ENCODE results near the gene NRTN.
"Not testable (repeated sequence)": the region's sequence is repeated elsewhere in the genome, so short reads cannot be mapped to it uniquely, and the experiment has no call there.

The NRTN gene

DNA sequence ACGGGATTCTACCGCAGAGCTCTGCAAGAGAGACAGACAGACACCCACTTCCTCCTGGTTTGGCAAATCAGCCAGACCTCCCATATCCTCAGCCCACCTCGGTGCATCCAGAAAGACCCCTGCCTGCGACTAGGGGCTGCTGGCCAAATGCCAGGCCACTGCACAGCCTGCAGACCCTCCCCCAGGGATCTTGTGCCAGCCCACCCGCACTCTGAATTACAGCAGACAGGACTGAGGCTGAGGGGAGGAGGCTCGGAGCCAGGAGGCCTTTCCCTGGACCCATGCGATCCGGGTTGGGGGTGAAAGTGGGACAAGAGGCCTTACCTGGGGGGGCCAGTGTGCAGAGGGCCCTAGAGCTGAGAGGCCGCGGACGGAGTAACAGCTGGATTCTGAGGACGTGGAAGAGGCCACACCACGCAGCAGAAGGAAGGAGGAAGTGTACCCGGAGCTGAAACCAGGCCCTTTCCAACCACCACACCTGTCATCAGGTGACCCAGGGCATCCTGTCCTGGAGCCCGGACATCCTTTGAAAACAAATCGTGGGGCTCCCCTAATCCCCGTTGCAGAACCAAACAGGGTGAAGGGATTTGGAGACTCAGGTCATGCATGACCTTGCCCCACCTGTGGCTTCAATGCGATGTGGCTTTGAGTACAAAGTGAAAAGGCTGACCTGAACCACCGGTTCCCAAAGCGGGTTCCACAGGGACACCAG is 33.6 kb downstream of the NRTN start:
- DNase-seq (ENCODE audit: low read depth in 2 of 2), result no peak

- no peak for DNase-seq (ENCODE audit: low read depth in 2 of 2)
Measured at GRCh38 chr19:5839065-5840017, 34.5 kb downstream of the NRTN start, which contains the start of gene FUT6. FUT6 (minus strand) TSS chr19:5839702; CDS start chr19:5832567, 7,135 bp downstream.

- not testable (repeated sequence) for DNase-seq (ENCODE audit: low read depth in 2 of 2)
Measured at GRCh38 chr19:5841735-5842111, 36.9 kb downstream of the NRTN start.

DNA sequence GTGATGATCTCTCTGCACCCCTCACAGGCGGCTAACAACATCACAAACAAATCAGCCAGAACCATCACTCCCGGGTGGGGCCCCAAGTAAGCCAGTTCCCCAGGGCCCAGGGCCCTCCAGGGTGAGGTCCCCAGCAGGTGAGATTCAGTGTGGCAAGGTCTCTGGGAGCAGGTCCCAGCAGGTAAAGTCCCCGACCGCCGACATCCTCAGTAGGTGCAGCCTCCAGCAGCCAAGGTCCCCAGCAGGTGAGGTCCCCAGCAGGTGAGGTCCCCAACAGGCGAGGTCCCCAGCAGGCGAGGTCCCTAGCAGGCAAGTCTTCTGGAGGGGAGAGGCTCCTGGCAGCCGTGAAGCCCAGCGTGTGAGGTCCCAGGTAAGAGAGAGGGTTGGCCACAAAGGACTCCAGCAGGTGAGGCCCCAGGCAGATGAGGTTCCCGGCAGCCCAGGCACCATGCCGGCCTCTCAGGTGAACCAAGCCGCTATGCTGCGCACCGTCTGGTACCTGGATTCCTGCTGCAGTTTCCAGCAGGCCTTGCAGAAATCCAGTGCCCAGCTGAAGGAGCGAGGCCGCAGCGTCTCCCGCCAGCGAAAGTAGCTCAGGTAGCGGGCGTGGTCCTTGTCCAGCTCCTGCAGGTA is 38.5 kb downstream of the NRTN start:
- DNase-seq (ENCODE audit: low read depth in 2 of 2), result no peak

GRCh38 chr19:5844456-5845433 is 39.9 kb downstream of the NRTN start:
- DNase-seq (ENCODE audit: low read depth in 2 of 2), result no peak

- DNase-seq (ENCODE audit: low read depth in 2 of 2), result not testable (repeated sequence)
Measured at GRCh38 chr19:5847846-5848245, 43.0 kb downstream of the NRTN start.

DNA sequence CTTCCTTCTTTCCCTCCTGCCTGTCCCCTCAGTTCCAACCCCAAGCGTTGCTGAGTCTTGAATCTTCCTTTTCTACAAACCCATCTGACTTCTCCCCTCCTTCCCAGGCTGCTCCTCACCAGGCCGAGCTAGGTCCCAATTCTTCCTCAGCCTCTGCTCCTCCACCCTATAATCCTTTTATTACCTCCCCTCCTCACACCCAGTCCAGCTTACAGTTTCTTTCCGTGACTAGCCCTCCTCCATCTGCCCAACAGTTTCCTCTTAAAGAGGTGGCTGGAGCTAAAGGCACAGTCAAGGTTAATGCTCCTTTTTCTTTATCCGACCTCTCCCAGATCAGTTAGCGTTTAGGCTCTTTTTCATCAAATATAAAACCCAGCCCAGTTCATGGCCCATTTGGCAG is 43.8 kb downstream of the NRTN start:
- not testable (repeated sequence) for DNase-seq (ENCODE audit: low read depth in 2 of 2)

GRCh38 chr19:5850189-5850588 is 45.3 kb downstream of the NRTN start:
- no peak for DNase-seq (ENCODE audit: low read depth in 2 of 2)

GRCh38 chr19:5850743-5851293 is 46.0 kb downstream of the NRTN start:
- DNase-seq (ENCODE audit: low read depth in 2 of 2), result no peak

DNA sequence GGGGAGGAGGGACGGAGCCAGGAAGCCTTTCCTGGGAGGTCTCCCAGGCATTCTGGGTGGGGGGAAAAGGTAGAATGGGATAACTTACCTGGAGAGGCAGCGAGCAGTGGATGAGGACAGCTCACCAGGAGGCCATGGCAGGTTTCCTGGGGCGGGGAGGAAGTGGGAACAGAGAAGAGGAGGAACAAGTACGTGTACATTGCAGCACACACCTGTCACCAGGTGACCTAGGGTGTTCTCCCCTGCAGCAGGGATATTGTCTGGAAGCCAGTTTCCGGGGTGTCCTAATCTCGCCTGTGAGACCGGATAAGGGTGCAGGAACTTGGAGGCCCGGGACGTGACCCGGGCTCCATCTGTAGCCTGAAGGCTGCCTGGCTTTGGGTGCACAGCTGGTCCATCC is 46.4 kb downstream of the NRTN start, which contains the start of gene FUT3:
Gene FUT3, minus strand, starts transcription at position 148 of the 400 bp plus-strand sequence.
- DNase-seq (ENCODE audit: low read depth in 2 of 2), result no peak

DNA sequence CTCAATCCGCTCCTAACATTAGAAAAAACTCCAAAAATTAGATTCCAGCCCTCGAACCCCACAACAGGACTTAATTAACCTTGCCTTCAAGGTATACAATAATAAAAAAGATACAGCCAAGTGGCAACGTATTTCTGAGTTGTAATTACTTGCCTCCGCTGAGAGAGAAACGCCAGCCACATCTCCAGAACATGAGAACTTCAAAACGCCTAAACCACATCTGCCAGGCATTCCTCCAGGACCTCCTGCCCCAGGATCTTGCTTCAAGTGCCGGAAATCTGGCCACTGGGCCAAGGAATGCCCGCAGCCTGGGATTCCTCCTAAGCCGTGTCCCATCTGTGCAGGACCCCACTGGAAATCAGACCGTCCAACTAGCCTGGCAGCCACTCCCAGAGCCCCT is 49.3 kb downstream of the NRTN start:
- not testable (repeated sequence) for DNase-seq (ENCODE audit: low read depth in 2 of 2)

DNA sequence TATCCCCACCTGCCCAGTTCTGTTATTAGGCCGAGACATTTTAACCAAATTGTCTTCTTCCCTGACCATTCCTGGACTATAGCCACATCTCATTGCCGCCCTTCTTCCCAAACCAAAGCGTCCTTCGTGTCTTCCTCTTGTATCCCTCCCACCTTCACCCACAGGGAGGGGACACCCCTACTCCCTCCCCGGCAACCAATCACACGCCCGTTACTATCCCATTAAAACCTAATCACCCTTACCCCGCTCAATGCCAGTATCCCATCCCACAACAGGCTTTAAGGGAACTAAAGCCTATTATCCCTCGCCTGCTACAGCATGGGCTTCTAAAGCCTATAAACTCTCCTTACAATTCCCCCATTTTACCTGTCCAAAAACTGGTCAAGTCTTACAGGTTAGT is 50.3 kb downstream of the NRTN start:
- DNase-seq (ENCODE audit: low read depth in 2 of 2), result not testable (repeated sequence)

- DNase-seq (ENCODE audit: low read depth in 2 of 2), result no peak
Measured at GRCh38 chr19:5857203-5858081, 52.6 kb downstream of the NRTN start.

DNA sequence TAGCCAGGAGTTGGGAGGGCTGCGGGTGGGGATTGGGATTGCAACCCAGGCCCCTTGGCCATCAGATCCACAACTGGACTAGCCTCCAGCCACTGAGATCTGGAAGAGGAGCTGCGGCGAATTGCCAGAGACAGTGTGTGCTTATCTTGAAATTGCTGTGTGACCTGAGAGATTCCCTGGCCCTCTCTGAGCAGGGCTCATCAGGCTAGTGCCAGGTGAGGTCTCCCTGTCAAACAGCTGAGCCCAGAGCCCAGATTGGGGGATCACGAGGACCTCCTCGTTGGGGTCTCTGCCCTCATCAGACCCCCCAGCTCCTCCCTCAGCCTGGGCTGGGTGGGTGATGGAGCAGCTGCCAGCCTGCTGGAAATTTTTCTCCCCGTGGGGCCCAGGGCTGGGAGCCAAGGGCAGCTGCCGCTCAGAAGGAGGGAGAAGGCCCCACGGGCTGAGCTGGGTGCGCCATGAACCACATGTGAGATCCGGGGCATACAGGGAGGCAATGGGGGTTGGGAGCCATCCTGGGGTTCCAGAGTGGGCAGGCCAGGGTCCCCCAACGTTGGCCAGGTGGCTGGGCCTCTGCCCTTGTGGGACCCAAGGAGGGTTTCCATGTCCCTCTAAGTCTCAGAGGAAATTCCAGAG is 58.3 kb downstream of the NRTN start:
- no peak for DNase-seq (ENCODE audit: low read depth in 2 of 2)

DNA sequence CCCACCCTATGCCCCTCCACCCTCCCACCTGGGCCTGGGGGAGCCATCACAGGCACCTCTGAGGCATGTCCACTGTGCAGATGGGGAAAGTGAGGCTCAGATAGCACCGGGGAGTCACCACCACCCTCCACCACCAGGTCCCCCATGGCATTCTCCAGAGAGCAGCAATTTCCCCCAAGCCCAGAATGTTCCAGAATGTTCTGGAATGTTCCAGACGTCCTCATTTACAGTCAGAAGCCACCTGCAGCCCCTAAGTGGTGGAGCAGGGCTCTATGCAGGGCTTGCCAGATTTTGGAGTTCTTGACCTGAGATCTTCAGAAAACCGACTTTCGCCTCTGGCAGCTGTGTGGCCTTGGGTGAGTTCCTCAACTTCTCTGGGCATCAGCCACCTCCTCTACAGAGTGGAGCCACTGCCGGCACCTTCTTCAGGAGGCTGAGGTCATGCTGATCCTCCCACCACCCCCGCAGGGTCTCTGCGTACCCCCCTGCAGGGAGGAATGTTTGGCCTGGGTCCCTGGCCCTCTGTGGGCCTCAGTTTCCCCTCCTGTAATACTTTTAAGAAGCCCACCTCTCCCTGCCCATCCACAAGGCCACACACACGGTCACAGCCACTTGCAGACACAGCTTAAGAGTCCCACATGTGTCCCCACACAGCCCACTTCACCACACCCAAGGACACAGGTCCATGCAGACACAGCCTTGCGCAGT is 59.3 kb downstream of the NRTN start:
- DNase-seq (ENCODE audit: low read depth in 2 of 2), result no peak

DNA sequence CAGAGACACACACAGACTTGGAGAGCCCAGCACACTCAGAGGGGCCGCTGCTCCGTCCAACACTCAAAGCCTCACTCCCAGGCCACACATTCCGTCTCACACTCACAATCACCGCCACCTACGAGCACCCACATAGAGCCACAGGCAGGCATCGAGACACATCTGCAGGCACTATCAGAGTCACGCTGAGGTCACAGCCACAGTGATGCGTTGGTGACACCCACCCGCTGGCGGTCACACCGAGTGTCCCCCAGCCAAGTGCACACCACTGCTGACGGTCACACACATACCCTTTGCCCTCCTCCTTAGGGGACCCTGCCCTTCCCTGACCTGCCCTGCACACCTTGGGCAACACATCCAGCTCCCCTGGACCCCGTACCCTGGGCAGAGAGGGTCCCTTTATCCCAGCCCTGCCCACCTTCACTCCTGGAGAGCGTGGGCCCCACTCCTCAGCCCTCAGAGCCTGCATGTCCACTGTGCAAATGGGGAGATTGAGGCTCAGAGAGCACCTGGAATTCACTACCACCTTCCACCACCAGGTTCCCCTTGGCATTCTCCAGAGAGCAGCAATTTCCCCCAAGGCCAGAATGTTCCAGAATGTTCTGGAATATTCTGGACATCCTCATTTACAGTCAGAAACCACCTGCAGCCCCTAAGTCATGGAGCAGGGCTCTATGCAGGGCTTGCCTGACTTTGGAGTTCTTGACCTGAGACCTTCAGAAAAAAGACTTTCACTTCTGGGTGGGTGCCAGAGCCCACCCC is 60.0 kb downstream of the NRTN start:
- DNase-seq (ENCODE audit: low read depth in 2 of 2), result no peak

GRCh38 chr19:5865772-5866171 is 60.9 kb downstream of the NRTN start:
- DNase-seq (ENCODE audit: low read depth in 2 of 2), result peak in 1 of 2 donors; percentile 9

Data from stimulated activated CD8-positive, alpha-beta memory T cell treated with anti-CD3 and anti-CD28 coated beads, Interleukin-15, amount 100 ng/mL, for 4 hours (primary cell).